HG03432 (cell line): ENCODE results near the gene CCDC110.

Source experiments
- ATAC-seq: cut with Tn5 transposase; IDR thresholded peaks from one replicate; pipeline ENCODE4 v1.9.1; 2021; ENCODE audit warnings: mild to moderate bottlenecking, moderate library complexity; ENCODE audit not compliant: unreplicated experiment

The CCDC110 gene

GRCh38 chr4:185424905-185425646, 46.5 kb downstream of the CCDC110 start:
- peak; percentile 7 for ATAC-seq

- no peak for ATAC-seq
These were observed 50.0 kb downstream of the CCDC110 start for GRCh38 chr4:185421366-185422124.

GRCh38 chr4:185416955-185417354, 54.6 kb downstream of the CCDC110 start:
- ATAC-seq, result no peak

GRCh38 chr4:185412412-185412811, 59.1 kb downstream of the CCDC110 start:
- no peak for ATAC-seq

GRCh38 chr4:185411849-185412248, 59.7 kb downstream of the CCDC110 start:
- no peak for ATAC-seq

- ATAC-seq, result no peak
These were observed 63.1 kb downstream of the CCDC110 start for GRCh38 chr4:185408432-185408831.

- ATAC-seq, result peak; percentile 66
These were observed 66.1 kb downstream of the CCDC110 start for GRCh38 chr4:185405296-185405999.

- ATAC-seq, result no peak
These were observed 67.5 kb downstream of the CCDC110 start for GRCh38 chr4:185404031-185404430.

- no peak for ATAC-seq
These were observed 72.1 kb downstream of the CCDC110 start for GRCh38 chr4:185399466-185399865.

GRCh38 chr4:185398618-185399017, 72.9 kb downstream of the CCDC110 start:
- ATAC-seq, result no peak

- no peak for ATAC-seq
These were observed 74.7 kb downstream of the CCDC110 start, which contains the start of gene ANKRD37 for GRCh38 chr4:185396724-185397385. TSS of gene ANKRD37 (plus strand) at chr4:185396841. CDS start at chr4:185396924, 83 bp downstream.

GRCh38 chr4:185395956-185396723, 75.4 kb downstream of the CCDC110 start:
- ATAC-seq, result peak; percentile 83

- ATAC-seq, result no peak
These were observed 76.1 kb downstream of the CCDC110 start, which contains the start of gene LRP2BP for GRCh38 chr4:185395238-185395955. TSS of gene LRP2BP (minus strand) at chr4:185395924. CDS start at chr4:185378186, 17,738 bp downstream.
